ENCODE measurements around the gene RBM6.
"Not testable (repeated sequence)": the region's sequence is repeated elsewhere in the genome, so short reads cannot be mapped to it uniquely, and the experiment has no call there.

RBM6 gene

GRCh38 chr3:49994476-49994875 is 54.5 kb downstream of the RBM6 start:
- DNase-seq: no peak

GRCh38 chr3:49996016-49996415 is 56.1 kb downstream of the RBM6 start:
- no peak for DNase-seq

GRCh38 chr3:49997862-49998261 is 57.9 kb downstream of the RBM6 start:
- no peak for DNase-seq

GRCh38 chr3:49998326-49998725 is 58.4 kb downstream of the RBM6 start:
- no peak for DNase-seq

- no peak for DNase-seq
Measured at GRCh38 chr3:50001511-50001910, 61.6 kb downstream of the RBM6 start.

- DNase-seq: no peak
Measured at GRCh38 chr3:50003216-50003615, 63.3 kb downstream of the RBM6 start.

GRCh38 chr3:50003824-50004223 is 63.9 kb downstream of the RBM6 start:
- no peak for DNase-seq

- DNase-seq: no peak
Measured at GRCh38 chr3:50008931-50009330, 69.0 kb downstream of the RBM6 start.

GRCh38 chr3:50010959-50011358 is 71.0 kb downstream of the RBM6 start:
- no peak for DNase-seq

- DNase-seq: no peak
Measured at GRCh38 chr3:50015918-50016317, 76.0 kb downstream of the RBM6 start.

- no peak for DNase-seq
Measured at GRCh38 chr3:50028346-50028745, 88.4 kb downstream of the RBM6 start.

GRCh38 chr3:50031201-50031600 is 91.3 kb downstream of the RBM6 start:
- not testable (repeated sequence) for DNase-seq

- DNase-seq: no peak
Measured at GRCh38 chr3:50044976-50045375, 105.0 kb downstream of the RBM6 start.

GRCh38 chr3:50047426-50047825 is 107.5 kb downstream of the RBM6 start:
- no peak for DNase-seq

- no peak for DNase-seq
Measured at GRCh38 chr3:50050361-50050760, 110.4 kb downstream of the RBM6 start.

- DNase-seq: no peak
Measured at GRCh38 chr3:50057756-50058155, 117.8 kb downstream of the RBM6 start.

GRCh38 chr3:50068134-50068533 is 128.2 kb downstream of the RBM6 start:
- DNase-seq: no peak

- no peak for DNase-seq
Measured at GRCh38 chr3:50078091-50078490, 138.1 kb downstream of the RBM6 start.

- DNase-seq: no peak
Measured at GRCh38 chr3:50078622-50079021, 138.7 kb downstream of the RBM6 start.

GRCh38 chr3:50084951-50085350 is 145.0 kb downstream of the RBM6 start:
- DNase-seq: not testable (repeated sequence)

- DNase-seq: peak; percentile 30
Measured at GRCh38 chr3:50088725-50089608, 149.0 kb downstream of the RBM6 start, which contains the start of gene RBM5. TSS of gene RBM5 (plus strand) at chr3:50088919. CDS start at chr3:50090435, 1,516 bp downstream.

GRCh38 chr3:50089609-50089945 is 149.6 kb downstream of the RBM6 start:
- no peak for DNase-seq

GRCh38 chr3:50090984-50091383 is 151.0 kb downstream of the RBM6 start:
- no peak for DNase-seq

- no peak for DNase-seq
Measured at GRCh38 chr3:50095352-50095998, 155.5 kb downstream of the RBM6 start.

Measured in NCI-H1694 treated with DMSO at 0.1 percent for 48 hours (cell line).